ENCODE measurements around the gene CUEDC2.

DNA sequence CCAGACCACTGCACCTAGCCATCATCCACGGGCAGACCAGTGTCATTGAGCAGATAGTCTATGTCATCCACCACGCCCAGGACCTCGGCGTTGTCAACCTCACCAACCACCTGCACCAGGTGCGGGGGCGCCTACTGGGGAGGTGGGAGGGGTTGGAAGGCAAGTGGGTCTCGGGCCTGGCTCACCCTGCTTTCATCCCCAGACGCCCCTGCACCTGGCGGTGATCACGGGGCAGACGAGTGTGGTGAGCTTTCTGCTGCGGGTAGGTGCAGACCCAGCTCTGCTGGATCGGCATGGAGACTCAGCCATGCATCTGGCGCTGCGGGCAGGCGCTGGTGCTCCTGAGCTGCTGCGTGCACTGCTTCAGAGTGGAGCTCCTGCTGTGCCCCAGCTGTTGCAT lies 32.3 kb downstream of the CUEDC2 start:
- TF ChIP-seq, protein P1, sequence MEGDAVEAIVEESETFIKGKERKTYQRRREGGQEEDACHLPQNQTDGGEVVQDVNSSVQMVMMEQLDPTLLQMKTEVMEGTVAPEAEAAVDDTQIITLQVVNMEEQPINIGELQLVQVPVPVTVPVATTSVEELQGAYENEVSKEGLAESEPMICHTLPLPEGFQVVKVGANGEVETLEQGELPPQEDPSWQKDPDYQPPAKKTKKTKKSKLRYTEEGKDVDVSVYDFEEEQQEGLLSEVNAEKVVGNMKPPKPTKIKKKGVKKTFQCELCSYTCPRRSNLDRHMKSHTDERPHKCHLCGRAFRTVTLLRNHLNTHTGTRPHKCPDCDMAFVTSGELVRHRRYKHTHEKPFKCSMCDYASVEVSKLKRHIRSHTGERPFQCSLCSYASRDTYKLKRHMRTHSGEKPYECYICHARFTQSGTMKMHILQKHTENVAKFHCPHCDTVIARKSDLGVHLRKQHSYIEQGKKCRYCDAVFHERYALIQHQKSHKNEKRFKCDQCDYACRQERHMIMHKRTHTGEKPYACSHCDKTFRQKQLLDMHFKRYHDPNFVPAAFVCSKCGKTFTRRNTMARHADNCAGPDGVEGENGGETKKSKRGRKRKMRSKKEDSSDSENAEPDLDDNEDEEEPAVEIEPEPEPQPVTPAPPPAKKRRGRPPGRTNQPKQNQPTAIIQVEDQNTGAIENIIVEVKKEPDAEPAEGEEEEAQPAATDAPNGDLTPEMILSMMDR (IDR thresholded peaks at IDR 0.05; ENCODE audit: low read depth, low read length, poor library complexity, severe bottlenecking): no peak
- TF ChIP-seq EZH2phosphoT487 (IDR thresholded peaks at IDR 0.05; ENCODE audit: borderline replicate concordance, low read length): no peak

Measured in DOHH2 (cell line).